Astrocyte (in vitro differentiated cells and primary cell): ENCODE results near the gene PTPRN2. TPM values are rescaled to one million over a fixed set of nuclear protein-coding genes. Genes with fewer than 3 reads are reported as not detected.

Source experiments
- DNase-seq: peaks from one replicate; pipeline ENCODE4 v3.0.0-alpha.2; 2010; ENCODE audit warnings: low read depth
- FAIRE-seq: peaks from 2 replicates; lab custom pipeline; 2011; peaks lifted over from hg19 to GRCh38; lab: Jason Lieb, UNC
- H2AFZ ChIP-seq: 2 replicates; pipeline ENCODE4 v1.6.0; 2012; ENCODE audit warnings: low read depth, low read length, inconsistent platforms
- H3K27ac ChIP-seq: 2 replicates; pipeline ENCODE4 v1.5.1; 2011; ENCODE audit warnings: low read depth, low read length, inconsistent platforms
- H3K27me3 ChIP-seq: 2 replicates; pipeline ENCODE4 v1.6.0; 2011; ENCODE audit warnings: low read length, inconsistent platforms; ENCODE audit not compliant: insufficient read depth
- H3K36me3 ChIP-seq: 2 replicates; pipeline ENCODE4 v1.5.1; 2011; ENCODE audit warnings: low read length, inconsistent platforms; ENCODE audit not compliant: insufficient read depth
- H3K4me1 ChIP-seq: 2 replicates; pipeline ENCODE4 v1.5.1; 2011; ENCODE audit warnings: low read length, inconsistent platforms; ENCODE audit not compliant: insufficient read depth
- H3K4me2 ChIP-seq: 2 replicates; pipeline ENCODE4 v1.6.0; 2012; ENCODE audit warnings: low read length, inconsistent platforms
- H3K4me3 ChIP-seq: 2 replicates; pipeline ENCODE4 v1.5.1; 2011; ENCODE audit warnings: low read depth, mild to moderate bottlenecking, low read length, inconsistent platforms; ENCODE audit not compliant: insufficient read depth
- H3K79me2 ChIP-seq: 2 replicates; pipeline ENCODE4 v1.6.0; 2012; ENCODE audit warnings: mild to moderate bottlenecking, low read length, inconsistent platforms; ENCODE audit not compliant: insufficient read depth
- H3K9ac ChIP-seq: 2 replicates; pipeline ENCODE4 v1.6.0; 2012; ENCODE audit warnings: mild to moderate bottlenecking, low read length, inconsistent platforms
- H3K9me3 ChIP-seq: 2 replicates; pipeline ENCODE4 v1.5.1; 2012; ENCODE audit warnings: low read depth, mild to moderate bottlenecking, low read length, inconsistent platforms; ENCODE audit not compliant: insufficient read depth
- H4K20me1 ChIP-seq: 2 replicates; pipeline ENCODE4 v1.6.0; 2012; ENCODE audit warnings: low read length, inconsistent platforms; ENCODE audit not compliant: insufficient read depth
- H3K27ac Mint-ChIP-seq: one replicate; pipeline ENCODE4 v1.8.0; 2021; ENCODE audit warnings: mild to moderate bottlenecking, mixed read lengths; ENCODE audit not compliant: unreplicated experiment
- H3K27me3 Mint-ChIP-seq: one replicate; pipeline ENCODE4 v1.8.0; 2021; ENCODE audit warnings: low read depth, mixed read lengths; ENCODE audit not compliant: unreplicated experiment
- H3K36me3 Mint-ChIP-seq: one replicate; pipeline ENCODE4 v1.8.0; 2021; ENCODE audit warnings: low read depth, mixed read lengths; ENCODE audit not compliant: unreplicated experiment
- H3K4me1 Mint-ChIP-seq: one replicate; pipeline ENCODE4 v1.8.0; 2021; ENCODE audit warnings: low read depth, mixed read lengths; ENCODE audit not compliant: unreplicated experiment
- H3K4me3 Mint-ChIP-seq: one replicate; pipeline ENCODE4 v1.8.0; 2021; ENCODE audit warnings: mild to moderate bottlenecking, moderate library complexity, mixed read lengths; ENCODE audit not compliant: unreplicated experiment
- H3K9me3 Mint-ChIP-seq: one replicate; pipeline ENCODE4 v1.8.0; 2021; ENCODE audit warnings: mild to moderate bottlenecking, mixed read lengths; ENCODE audit not compliant: unreplicated experiment
- CTCF ChIP-seq: IDR thresholded peaks from 2 replicates; pipeline ENCODE4 v1.5.1; 2011; ENCODE audit warnings: low read depth, mild to moderate bottlenecking, inconsistent platforms, low read length, moderate library complexity; ENCODE audit not compliant: insufficient read depth
- EZH2 ChIP-seq: IDR thresholded peaks from 2 replicates; pipeline ENCODE4 v1.6.1; 2012; ENCODE audit warnings: mild to moderate bottlenecking, low read length, inconsistent platforms; ENCODE audit not compliant: insufficient read depth
- total RNA-seq: library from RNA; stranded (reverse); gene quantifications from 2 replicates; pipeline ENCODE4 v1.2.1, GENCODE V29; 2021

The PTPRN2 gene
- total RNA-seq, 1 donor from 2014 or later, result 0.09 TPM

DNA sequence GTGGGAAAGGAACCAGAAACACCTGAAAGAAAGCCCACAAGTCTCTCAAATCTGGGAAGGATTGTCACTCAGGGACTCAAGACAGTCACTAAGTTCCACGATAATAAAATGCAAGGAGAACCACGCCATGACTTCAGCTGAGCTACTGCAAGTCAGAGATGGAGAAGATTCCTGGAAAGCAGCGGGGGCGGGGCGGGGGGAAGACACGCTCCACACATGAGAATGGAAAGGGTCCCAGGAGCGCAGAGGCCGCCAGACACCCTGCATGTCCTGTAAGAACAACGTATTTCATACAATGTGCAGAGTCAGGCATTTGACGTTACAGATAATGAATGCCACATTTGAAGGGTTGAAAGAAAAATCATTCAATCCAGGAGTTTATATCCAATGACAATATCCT lies 448.1 kb downstream of the PTPRN2 start:
- Histone ChIP-seq H3K4me2 (no peak overlapping the region), H4K20me1 (no peaks in the 10 kb centered on the region), H3K9me3 (peaks cover 14% of the 10 kb centered on the region), H3K4me3 (no peak overlapping the region), H3K27ac (no peak overlapping the region), H3K36me3 (no peaks in the 10 kb centered on the region), H3K27me3 (no peaks in the 10 kb centered on the region), H2AFZ (no peak overlapping the region), H3K9ac (no peak overlapping the region), H3K79me2 (no peaks in the 10 kb centered on the region), H3K4me1 (no peaks in the 10 kb centered on the region)
- Mint-ChIP-seq H3K27ac (no peak overlapping the region), H3K4me1 (no peaks in the 10 kb centered on the region), H3K9me3 (peaks cover 20% of the 10 kb centered on the region), H3K4me3 (no peak overlapping the region), H3K36me3 (no peaks in the 10 kb centered on the region), H3K27me3 (no peaks in the 10 kb centered on the region)
- DNase-seq, result no peak
- no peak for FAIRE-seq
- TF ChIP-seq CTCF (no peak), EZH2 (no peak)

DNA sequence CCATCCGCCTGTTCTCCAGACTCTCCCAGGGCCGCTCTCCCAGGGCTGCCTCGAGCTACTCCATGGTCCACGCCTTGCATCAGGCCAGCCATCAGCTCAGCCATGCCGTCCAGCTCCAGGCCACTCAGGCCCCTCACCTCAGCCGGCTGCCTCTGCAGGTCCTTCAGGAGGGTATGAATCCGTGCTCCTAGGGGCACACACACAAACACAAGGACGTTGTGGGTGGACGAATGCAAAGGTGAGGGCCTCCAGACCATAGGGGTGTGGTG lies 449.4 kb downstream of the PTPRN2 start:
- peaks cover 15% of the 10 kb centered on the region for H3K9me3 Mint-ChIP-seq
- H3K27me3 Mint-ChIP-seq, result no peaks in the 10 kb centered on the region
- no peaks in the 10 kb centered on the region for H3K36me3 ChIP-seq
- no peak for DNase-seq
- no peaks in the 10 kb centered on the region for H3K79me2 ChIP-seq
- H3K27ac ChIP-seq, result no peak overlapping the region
- H3K4me3 Mint-ChIP-seq, result no peak overlapping the region
- no peaks in the 10 kb centered on the region for H3K4me1 Mint-ChIP-seq
- no peaks in the 10 kb centered on the region for H4K20me1 ChIP-seq
- no peak for FAIRE-seq
- peaks cover 19% of the 10 kb centered on the region for H3K9me3 ChIP-seq
- H2AFZ ChIP-seq, result no peak overlapping the region
- no peak overlapping the region for H3K4me2 ChIP-seq
- H3K27ac Mint-ChIP-seq, result no peak overlapping the region
- H3K9ac ChIP-seq, result no peak overlapping the region
- TF ChIP-seq EZH2, result no peak
- no peak for TF ChIP-seq CTCF
- H3K27me3 ChIP-seq, result no peaks in the 10 kb centered on the region
- H3K36me3 Mint-ChIP-seq, result no peaks in the 10 kb centered on the region
- no peaks in the 10 kb centered on the region for H3K4me1 ChIP-seq
- H3K4me3 ChIP-seq, result no peak overlapping the region

- TF ChIP-seq CTCF, result no peak
- TF ChIP-seq EZH2, result no peak
- DNase-seq (no peak), FAIRE-seq (no peak)
- no peak overlapping the region for H3K4me2 ChIP-seq
- no peaks in the 10 kb centered on the region for H3K79me2 ChIP-seq
- H4K20me1 ChIP-seq, result no peaks in the 10 kb centered on the region
- H3K4me3 Mint-ChIP-seq, result no peak overlapping the region
- H3K27me3 Mint-ChIP-seq, result no peaks in the 10 kb centered on the region
- H3K9me3 ChIP-seq, result peaks cover 22% of the 10 kb centered on the region
- no peak overlapping the region for H3K27ac ChIP-seq
- no peak overlapping the region for H3K9ac ChIP-seq
- H3K4me1 Mint-ChIP-seq, result no peaks in the 10 kb centered on the region
- H3K36me3 Mint-ChIP-seq, result no peaks in the 10 kb centered on the region
- no peaks in the 10 kb centered on the region for H3K4me1 ChIP-seq
- H3K9me3 Mint-ChIP-seq, result peaks cover 13% of the 10 kb centered on the region
- H3K36me3 ChIP-seq, result no peaks in the 10 kb centered on the region
- no peaks in the 10 kb centered on the region for H3K27me3 ChIP-seq
- no peak overlapping the region for H3K4me3 ChIP-seq
- H3K27ac Mint-ChIP-seq, result no peak overlapping the region
- H2AFZ ChIP-seq, result no peak overlapping the region
Measured at GRCh38 chr7:158137516-158138328, 449.9 kb downstream of the PTPRN2 start.
